Activated CD4-positive, alpha-beta T cell treated with anti-CD3 and anti-CD28 coated beads, Interleukin-2, amount 10 ng/mL, durations not matched to agents 7 days and 5 days (primary cell): ENCODE results near the gene FAM222B. TPM values are rescaled to one million over a fixed set of nuclear protein-coding genes. Genes with fewer than 3 reads are reported as not detected.
A peak's percentile ranks its signal among the peaks of the same experiment; 100 is the strongest.

ENCODE experiments used
- CTCF ChIA-PET: fragments of 350-600 bp; sonication (Branson Sonifier 250); formaldehyde crosslinking; loops from one replicate; lab custom pipeline; 2021; ENCODE audit warnings: antibody characterized with exemption; lab: Charles Lee
- POLR2A ChIA-PET: fragments of 350-600 bp; sonication (Branson Sonifier 250); formaldehyde crosslinking; loops from one replicate; lab custom pipeline; 2021; ENCODE audit warnings: antibody characterized with exemption; lab: Charles Lee
- DNase-seq: peaks from one replicate; pipeline ENCODE4 v3.0.0-alpha.2; 2020
- H3K27ac Mint-ChIP-seq: one replicate; pipeline ENCODE4 v1.8.0; 2021; ENCODE audit warnings: mild to moderate bottlenecking, moderate library complexity, mixed read lengths
- H3K27me3 Mint-ChIP-seq: one replicate; pipeline ENCODE4 v1.8.0; 2021; ENCODE audit warnings: mixed read lengths
- H3K36me3 Mint-ChIP-seq: one replicate; pipeline ENCODE4 v1.8.0; 2021; ENCODE audit warnings: low read depth, mixed read lengths
- H3K4me1 Mint-ChIP-seq: one replicate; pipeline ENCODE4 v1.8.0; 2021; ENCODE audit warnings: mixed read lengths
- H3K4me3 Mint-ChIP-seq: one replicate; pipeline ENCODE4 v1.8.0; 2021; ENCODE audit warnings: mild to moderate bottlenecking, moderate library complexity, mixed read lengths
- H3K9me3 Mint-ChIP-seq: one replicate; pipeline ENCODE4 v1.8.0; 2021; ENCODE audit warnings: mixed read lengths
- total RNA-seq, 2 experiments: library from RNA; stranded (reverse); gene quantifications; one replicate each; pipeline ENCODE4 v1.2.3, GENCODE V29; 2021

FAM222B gene, protein sequence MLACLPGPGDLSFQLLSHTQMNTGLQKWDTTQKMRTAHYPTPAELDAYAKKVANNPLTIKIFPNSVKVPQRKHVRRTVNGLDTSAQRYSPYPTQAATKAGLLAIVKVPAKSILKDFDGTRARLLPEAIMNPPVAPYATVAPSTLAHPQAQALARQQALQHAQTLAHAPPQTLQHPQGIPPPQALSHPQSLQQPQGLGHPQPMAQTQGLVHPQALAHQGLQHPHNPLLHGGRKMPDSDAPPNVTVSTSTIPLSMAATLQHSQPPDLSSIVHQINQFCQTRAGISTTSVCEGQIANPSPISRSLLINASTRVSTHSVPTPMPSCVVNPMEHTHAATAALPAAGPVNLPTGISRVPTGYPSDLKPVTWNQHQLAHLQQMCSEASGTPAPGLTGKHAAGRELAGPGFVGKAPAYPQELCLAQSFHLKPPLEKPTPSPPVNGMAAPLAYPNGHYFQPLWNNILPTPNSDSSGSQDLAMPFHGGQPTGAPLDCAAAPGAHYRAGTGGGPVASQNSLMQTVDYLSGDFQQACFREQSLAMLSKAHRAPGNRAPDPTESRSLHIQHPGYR
- total RNA-seq = 10 to 100 TPM; 15.7 to 17.9 TPM

DNA sequence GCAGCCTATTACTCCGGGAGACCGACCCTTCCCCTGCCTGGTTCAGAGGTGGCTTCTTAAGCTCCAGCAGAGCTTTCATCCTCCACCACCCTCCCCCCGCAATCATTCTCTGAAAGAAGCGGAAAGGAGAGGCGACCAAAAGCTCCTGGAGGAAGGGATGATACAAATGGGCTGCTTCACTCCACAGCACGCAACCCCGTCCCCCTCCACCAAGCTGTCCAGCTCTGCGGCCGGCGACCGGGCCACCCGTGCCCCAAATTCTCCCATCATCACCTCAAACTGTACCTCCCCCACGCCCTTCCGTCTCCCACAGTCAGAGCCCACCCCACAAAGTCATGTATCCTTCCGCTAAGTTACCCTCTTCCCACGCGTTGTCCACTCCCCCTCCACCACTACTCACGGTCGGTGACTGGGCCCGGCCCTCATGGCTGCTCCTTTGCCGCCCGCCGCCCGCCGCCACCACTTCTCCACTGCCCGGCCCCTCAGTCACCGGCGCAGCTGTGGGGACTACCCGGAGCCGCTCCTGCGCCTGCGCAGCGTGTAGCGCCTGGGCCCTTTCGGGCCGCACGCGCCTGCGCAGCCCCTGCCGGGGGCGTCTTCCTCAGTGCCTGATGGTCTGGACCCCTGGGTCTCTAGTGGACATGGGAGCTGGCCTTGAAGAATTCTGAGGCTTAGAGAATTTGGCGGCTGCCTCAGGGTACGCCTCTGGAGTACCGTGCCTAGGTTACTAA, at the start of gene FAM222B:
TSS of gene FAM222B (minus strand) at position 509 of the 731 bp plus-strand sequence. CDS start 76,123 bp downstream, outside the sequence.
- H3K4me3 Mint-ChIP-seq = peak within 1 kb of the TSS; percentile 93
- POLR2A ChIA-PET = no interaction called here
- peaks cover 3% of the 10 kb centered on the region for H3K36me3 Mint-ChIP-seq
- DNase-seq = peak; percentile 87
- peaks cover 28% of the 10 kb centered on the region for H3K4me1 Mint-ChIP-seq
- peak within 1 kb of the TSS; percentile 90 for H3K27ac Mint-ChIP-seq
- H3K9me3 Mint-ChIP-seq = no peaks in the 10 kb centered on the region
- CTCF ChIA-PET = interaction anchor here (0.6 to 2.2 kb wide), 11 partner anchors 25 to 116 kb away, joined by 3 to 7 read pairs (median 4); partner anchors contain the start of genes FLOT2, PHF12 and TLCD1
- H3K27me3 Mint-ChIP-seq = no peaks in the 10 kb centered on the region

DNA sequence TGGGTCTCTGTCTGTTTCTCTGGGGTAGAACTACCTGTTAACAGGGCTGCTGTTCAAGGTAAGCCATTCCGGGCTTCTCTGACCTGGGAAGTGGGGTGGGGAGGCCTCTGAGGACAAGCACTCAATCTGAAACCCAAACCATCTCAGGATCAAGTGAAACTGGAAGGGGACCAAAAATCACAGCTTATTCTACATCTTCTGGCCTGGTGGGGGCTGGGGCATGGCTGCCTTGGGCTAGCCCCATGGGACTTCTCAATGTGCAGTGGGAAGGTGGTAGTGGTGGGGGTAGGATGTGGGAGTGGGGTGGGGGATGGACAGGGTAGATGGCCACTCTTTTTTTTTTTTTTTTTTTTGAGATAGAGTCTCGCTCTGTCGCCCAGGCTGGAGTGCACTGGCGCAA, 49.4 kb upstream of the FAM222B start:
- H3K9me3 Mint-ChIP-seq = no peaks in the 10 kb centered on the region
- H3K36me3 Mint-ChIP-seq = peaks cover 55% of the 10 kb centered on the region
- ChIA-PET CTCF (interaction anchor here (0.6 to 3.1 kb wide), 7 partner anchors 11 to 1291 kb away, joined by 3 to 24 read pairs (median 3); partner anchors contain the start of gene DHRS13), POLR2A (interaction anchor here (0.5 to 0.7 kb wide), 2 partner anchors 105 to 117 kb away, joined by 3 to 5 read pairs; no protein-coding TSS in a partner anchor)
- peak overlapping the region; percentile 83 for H3K27ac Mint-ChIP-seq
- H3K4me3 Mint-ChIP-seq = no peak overlapping the region
- H3K4me1 Mint-ChIP-seq = peaks cover 60% of the 10 kb centered on the region
- no peak for DNase-seq
- H3K27me3 Mint-ChIP-seq = no peaks in the 10 kb centered on the region

DNA sequence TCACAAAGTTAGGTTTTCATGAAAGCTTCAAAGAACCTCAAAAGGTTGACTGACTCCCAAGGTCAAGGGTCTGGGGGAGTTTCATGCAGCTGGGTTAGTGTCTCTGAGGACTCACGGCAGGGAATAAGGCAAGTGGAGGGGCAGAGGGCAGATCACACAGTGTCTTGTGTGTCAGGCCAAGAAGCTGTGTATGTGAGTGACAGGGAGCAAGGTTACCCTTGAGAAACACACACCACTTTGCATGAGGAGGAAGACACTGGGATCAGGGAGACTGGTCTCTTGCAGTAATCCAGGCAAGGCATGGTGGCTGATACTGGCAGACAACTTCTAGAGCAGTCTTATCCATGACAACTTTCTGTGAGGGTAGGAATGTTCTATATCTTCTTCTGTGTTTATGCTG, 48.6 kb upstream of the FAM222B start:
- no peak overlapping the region for H3K4me3 Mint-ChIP-seq
- peak overlapping the region; percentile 83 for H3K27ac Mint-ChIP-seq
- H3K27me3 Mint-ChIP-seq = no peaks in the 10 kb centered on the region
- no peaks in the 10 kb centered on the region for H3K9me3 Mint-ChIP-seq
- ChIA-PET CTCF (interaction anchor here (0.7 to 3.1 kb wide), 6 partner anchors 9 to 141 kb away, joined by 3 to 24 read pairs (median 4); partner anchors contain the start of gene DHRS13), POLR2A (no interaction called here)
- H3K4me1 Mint-ChIP-seq = peaks cover 56% of the 10 kb centered on the region
- peaks cover 49% of the 10 kb centered on the region for H3K36me3 Mint-ChIP-seq
- no peak for DNase-seq

DNA sequence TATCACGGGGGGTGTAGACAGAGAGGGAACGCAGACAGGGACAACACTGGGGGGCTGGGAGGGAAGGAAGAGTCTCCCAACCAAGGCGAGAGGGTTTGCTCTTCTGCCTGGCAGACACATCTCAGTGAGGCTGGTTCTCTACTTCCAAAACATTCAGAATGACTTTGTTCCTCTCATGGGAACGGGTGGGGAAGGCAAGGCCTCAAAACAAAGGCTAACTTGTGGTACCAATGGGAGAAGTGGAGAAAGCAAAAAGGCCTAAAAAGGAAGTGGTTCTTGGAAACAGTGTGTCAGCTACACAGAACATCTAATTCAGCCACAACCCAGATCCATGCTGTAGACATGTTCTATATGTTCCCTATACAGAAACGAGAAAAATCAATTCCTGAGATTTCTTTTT, 47.4 kb upstream of the FAM222B start:
- POLR2A ChIA-PET = no interaction called here
- H3K9me3 Mint-ChIP-seq = no peaks in the 10 kb centered on the region
- CTCF ChIA-PET = interaction anchor here (0.6 to 1.9 kb wide), 6 partner anchors 8 to 127 kb away, joined by 3 to 8 read pairs (median 4); no protein-coding TSS in a partner anchor

DNA sequence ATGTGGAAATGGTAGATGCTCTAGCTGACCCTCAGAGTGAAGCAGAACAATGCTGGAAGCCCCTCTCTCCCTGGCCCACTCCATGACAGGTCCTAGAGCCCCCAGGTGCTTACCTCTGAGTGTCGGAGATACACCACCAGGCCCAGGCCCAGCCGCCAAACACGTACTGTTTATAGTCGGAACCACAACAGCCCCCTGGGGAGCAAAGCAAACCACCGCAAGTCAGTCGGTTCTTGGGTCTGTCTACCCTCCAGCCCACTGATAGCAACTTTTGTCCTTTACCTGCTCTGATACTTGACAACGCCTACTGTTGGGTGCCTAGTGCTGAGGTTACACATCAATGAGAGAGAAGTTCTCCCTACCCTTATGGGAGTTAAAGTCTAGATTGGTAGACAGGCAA, 46.2 kb upstream of the FAM222B start:
- ChIA-PET POLR2A (no interaction called here), CTCF (no interaction called here)
- Mint-ChIP-seq H3K36me3 (peaks cover 52% of the 10 kb centered on the region), H3K27ac (peak overlapping the region; percentile 57), H3K4me1 (peaks cover 42% of the 10 kb centered on the region), H3K9me3 (no peaks in the 10 kb centered on the region), H3K27me3 (no peaks in the 10 kb centered on the region), H3K4me3 (no peak overlapping the region)
- DNase-seq = no peak

More for the DNA sequence above, 47.4 kb upstream of the FAM222B start:
- no peak overlapping the region for H3K4me3 Mint-ChIP-seq
- DNase-seq = no peak
- H3K27me3 Mint-ChIP-seq = no peaks in the 10 kb centered on the region
- peaks cover 45% of the 10 kb centered on the region for H3K4me1 Mint-ChIP-seq
- peak overlapping the region; percentile 66 for H3K27ac Mint-ChIP-seq
- peaks cover 46% of the 10 kb centered on the region for H3K36me3 Mint-ChIP-seq

DNA sequence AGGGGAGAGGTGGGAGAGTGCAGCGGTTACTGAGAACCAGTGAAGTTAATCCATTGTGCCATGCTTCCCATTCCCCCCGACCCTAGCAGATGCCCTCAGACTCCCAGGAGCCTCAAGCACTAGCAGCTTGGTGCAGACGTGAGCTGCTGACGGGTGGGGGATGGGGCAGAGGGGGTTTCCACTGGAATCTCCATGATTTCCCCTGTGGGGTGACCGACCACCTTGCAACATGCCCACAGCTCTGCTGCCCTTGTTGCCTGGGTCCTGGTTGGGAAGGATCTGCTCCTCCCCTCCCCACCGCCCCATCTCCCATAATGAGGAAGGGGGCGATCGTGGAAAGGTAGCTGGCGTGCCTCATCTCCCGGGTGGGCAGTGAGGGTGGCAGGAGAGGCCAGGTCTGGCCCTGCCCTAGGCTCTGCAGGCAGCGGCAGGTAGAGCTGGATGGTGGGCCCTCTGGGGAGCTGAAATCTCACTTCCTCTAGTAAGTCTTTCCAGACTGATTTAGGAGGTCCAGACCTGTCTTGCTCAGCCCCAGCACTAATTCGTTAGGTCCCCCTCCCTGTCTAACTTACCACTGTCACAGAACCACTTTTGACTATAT, 45.4 kb upstream of the FAM222B start:
- ChIA-PET POLR2A (no interaction called here), CTCF (interaction anchor here (2.8 kb wide), 1 partner anchor 14 kb away, joined by 6 read pairs; no protein-coding TSS in a partner anchor)
- Mint-ChIP-seq H3K36me3 (peaks cover 48% of the 10 kb centered on the region), H3K4me1 (peaks cover 34% of the 10 kb centered on the region), H3K4me3 (no peak overlapping the region), H3K27ac (no peak overlapping the region), H3K27me3 (no peaks in the 10 kb centered on the region), H3K9me3 (no peaks in the 10 kb centered on the region)
- no peak for DNase-seq

DNA sequence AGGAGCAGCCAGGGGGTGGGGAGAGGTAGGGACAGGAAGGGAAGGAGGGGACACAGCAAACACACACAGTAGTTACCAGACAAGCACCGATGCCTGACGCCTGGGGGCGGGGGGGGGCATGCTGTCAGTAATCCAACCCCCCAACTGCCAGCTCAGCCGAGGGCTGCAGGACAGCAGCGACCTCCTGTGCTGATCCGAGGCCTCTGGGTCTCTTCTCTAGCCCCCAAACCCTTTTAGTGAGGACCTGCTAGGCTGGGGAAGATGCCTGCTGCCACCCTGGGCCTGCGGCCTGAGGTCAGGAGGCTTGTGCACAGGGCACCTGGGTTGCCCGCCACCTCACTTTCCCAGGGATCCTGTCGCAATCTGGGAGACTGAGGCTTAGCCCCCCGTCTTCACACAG, 43.4 kb upstream of the FAM222B start:
- no peak overlapping the region for H3K4me3 Mint-ChIP-seq
- no peaks in the 10 kb centered on the region for H3K27me3 Mint-ChIP-seq
- ChIA-PET CTCF (interaction anchor here (1.2 to 2.8 kb wide), 2 partner anchors 16 to 136 kb away, joined by 3 to 6 read pairs; no protein-coding TSS in a partner anchor), POLR2A (interaction anchor here (0.5 kb wide), 1 partner anchor 239 kb away, joined by 3 read pairs; no protein-coding TSS in a partner anchor)
- DNase-seq = no peak
- H3K9me3 Mint-ChIP-seq = no peaks in the 10 kb centered on the region
- H3K36me3 Mint-ChIP-seq = peaks cover 43% of the 10 kb centered on the region
- H3K27ac Mint-ChIP-seq = no peak overlapping the region
- H3K4me1 Mint-ChIP-seq = peaks cover 17% of the 10 kb centered on the region

DNA sequence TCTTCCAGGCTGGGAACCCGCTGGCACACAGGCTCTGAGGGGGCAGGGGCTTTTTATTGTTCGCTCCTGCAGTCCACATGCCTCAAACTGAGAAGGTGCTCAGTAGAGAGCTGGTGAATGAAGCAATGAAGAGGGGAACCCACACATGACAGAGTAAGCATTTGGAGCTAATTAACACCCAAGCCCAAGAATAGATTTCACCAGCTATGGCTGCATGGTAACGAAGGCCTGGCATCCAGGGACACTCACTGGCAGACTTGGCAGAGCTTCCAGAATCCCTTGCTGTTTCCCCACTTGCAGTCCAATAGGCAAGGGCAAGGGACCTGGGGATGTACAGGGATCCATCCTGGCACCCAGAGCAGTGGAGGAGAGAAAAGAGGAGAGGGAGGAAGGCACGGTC, 42.8 kb upstream of the FAM222B start:
- H3K4me1 Mint-ChIP-seq = peaks cover 12% of the 10 kb centered on the region
- H3K4me3 Mint-ChIP-seq = no peak overlapping the region
- no peaks in the 10 kb centered on the region for H3K9me3 Mint-ChIP-seq
- POLR2A ChIA-PET = interaction anchor here (0.5 kb wide), 1 partner anchor 238 kb away, joined by 3 read pairs; no protein-coding TSS in a partner anchor
- peaks cover 44% of the 10 kb centered on the region for H3K36me3 Mint-ChIP-seq
- no peaks in the 10 kb centered on the region for H3K27me3 Mint-ChIP-seq
- H3K27ac Mint-ChIP-seq = no peak overlapping the region
- CTCF ChIA-PET = interaction anchor here (1.2 to 1.4 kb wide), 2 partner anchors 8 to 135 kb away, joined by 3 read pairs; no protein-coding TSS in a partner anchor
- no peak for DNase-seq

DNA sequence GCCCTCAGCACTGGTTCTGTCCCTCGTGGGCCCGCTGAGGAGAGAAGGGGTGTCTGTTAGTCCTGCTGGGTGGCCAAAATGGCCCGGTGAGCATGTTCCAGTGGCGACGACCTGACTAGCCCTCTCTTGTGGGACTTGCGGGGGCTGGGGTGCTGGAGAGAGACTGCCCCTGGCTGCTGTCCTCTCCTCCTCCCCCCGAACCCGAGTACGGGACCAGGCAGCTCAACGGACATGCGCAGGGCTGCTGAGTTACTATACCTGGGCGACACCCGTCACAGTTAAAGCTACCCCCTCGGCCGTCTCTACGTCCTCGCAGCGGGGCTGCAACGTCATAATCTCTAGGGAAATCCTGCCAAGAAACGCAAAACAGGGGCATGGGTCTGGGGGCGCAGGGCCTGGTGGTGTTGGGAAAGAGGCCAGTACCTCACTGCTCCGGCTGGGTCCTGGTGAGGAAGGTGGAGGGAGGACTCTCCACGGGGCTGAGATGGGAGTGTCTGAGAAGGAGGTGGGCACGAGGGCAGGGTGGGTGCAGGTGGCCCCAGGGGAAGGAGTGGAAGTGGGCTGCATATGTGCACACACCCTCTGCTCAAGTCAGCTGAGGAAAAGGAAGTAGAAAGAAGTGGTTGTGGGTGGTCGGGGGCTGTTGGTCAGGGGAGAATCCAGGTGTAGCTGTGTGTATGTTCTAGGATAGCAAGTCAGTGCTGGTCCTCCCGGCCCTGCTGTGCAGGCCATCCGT, 41.5 kb upstream of the FAM222B start:
- ChIA-PET CTCF (interaction anchor here (1.4 kb wide), 1 partner anchor 9 kb away, joined by 3 read pairs; no protein-coding TSS in a partner anchor), POLR2A (no interaction called here)
- Mint-ChIP-seq H3K4me1 (peaks cover 9% of the 10 kb centered on the region), H3K27ac (peak overlapping the region; percentile 17), H3K4me3 (no peak overlapping the region), H3K36me3 (peaks cover 49% of the 10 kb centered on the region), H3K9me3 (no peaks in the 10 kb centered on the region), H3K27me3 (no peaks in the 10 kb centered on the region)
- DNase-seq = no peak

DNA sequence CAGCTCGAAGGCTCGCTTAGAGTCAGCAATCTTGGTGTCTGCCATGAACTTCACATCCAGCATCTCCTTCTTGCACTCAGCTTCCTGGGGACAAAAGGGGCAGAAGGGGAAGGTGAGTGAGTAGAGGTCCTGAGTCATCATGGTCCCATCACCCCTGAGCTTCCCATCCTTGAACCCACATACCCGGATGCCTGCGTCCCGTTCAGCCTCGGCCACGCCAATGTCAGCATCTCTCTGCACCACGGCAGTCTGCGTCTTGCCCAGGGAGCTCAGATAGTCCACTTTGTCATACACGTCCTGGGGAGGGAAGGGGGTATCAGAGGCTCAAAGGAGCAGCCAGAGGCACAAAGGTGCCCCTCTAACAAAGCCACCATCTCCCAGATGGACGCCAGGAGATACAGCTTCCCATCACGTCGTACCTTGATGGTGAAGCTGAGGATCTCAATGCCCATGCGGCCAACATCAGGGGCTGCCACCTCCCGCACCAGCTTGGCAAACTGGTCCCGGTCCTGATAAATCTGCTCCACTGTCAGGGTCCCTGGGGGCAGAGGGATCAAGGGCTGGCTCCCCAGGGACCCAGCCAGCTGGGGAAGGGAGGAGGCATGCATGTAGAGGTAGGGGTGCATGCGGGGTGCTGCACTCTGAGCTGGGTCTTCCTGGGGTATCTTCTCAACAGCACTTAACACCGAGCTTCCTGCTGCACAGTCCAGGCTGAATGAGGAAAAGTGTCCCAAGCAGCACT, 39.7 kb upstream of the FAM222B start:
- ChIA-PET CTCF (interaction anchor here (1.1 to 1.8 kb wide), 6 partner anchors 8 to 119 kb away, joined by 3 to 9 read pairs (median 4); no protein-coding TSS in a partner anchor), POLR2A (interaction anchor here (1.0 kb wide), 1 partner anchor 11 kb away, joined by 3 read pairs; no protein-coding TSS in a partner anchor)
- no peak for DNase-seq
- Mint-ChIP-seq H3K4me1 (peaks cover 9% of the 10 kb centered on the region), H3K27me3 (no peaks in the 10 kb centered on the region), H3K27ac (no peak overlapping the region), H3K36me3 (peaks cover 55% of the 10 kb centered on the region), H3K9me3 (no peaks in the 10 kb centered on the region), H3K4me3 (no peak overlapping the region)
